ENCODE results near the gene CLTA.
A peak's percentile ranks its signal among the peaks of the same experiment; 100 is the strongest.
"Not testable (repeated sequence)": the region's sequence is repeated elsewhere in the genome, so short reads cannot be mapped to it uniquely, and the experiment has no call there.

DNA sequence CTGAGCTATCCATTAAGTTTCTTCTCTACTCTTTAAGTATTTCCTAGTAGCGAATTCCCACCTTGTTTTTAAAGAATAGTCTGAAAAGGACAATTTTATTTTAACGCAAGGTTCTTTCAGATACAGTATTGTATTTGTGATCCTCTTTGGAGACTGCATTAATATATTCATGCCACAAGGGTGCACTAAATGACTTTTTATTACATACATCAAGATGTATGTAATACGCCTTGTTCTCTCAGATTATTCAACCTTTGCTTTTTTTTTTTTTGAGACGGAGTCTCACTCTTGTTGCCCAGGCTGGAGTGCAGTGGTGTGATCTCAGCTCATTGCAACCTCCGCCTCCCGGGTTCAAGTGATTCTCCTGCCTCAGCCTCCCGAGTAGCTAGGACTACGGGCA, 57.3 kb downstream of the CLTA start:
- TF ChIP-seq, protein P1, sequence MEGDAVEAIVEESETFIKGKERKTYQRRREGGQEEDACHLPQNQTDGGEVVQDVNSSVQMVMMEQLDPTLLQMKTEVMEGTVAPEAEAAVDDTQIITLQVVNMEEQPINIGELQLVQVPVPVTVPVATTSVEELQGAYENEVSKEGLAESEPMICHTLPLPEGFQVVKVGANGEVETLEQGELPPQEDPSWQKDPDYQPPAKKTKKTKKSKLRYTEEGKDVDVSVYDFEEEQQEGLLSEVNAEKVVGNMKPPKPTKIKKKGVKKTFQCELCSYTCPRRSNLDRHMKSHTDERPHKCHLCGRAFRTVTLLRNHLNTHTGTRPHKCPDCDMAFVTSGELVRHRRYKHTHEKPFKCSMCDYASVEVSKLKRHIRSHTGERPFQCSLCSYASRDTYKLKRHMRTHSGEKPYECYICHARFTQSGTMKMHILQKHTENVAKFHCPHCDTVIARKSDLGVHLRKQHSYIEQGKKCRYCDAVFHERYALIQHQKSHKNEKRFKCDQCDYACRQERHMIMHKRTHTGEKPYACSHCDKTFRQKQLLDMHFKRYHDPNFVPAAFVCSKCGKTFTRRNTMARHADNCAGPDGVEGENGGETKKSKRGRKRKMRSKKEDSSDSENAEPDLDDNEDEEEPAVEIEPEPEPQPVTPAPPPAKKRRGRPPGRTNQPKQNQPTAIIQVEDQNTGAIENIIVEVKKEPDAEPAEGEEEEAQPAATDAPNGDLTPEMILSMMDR (IDR thresholded peaks at IDR 0.05): peak; percentile 9 to 52 (median 28)
- not testable (repeated sequence) for TF ChIP-seq POLR2A (IDR thresholded peaks at IDR 0.05)
